GM19468 (cell line): Measurements from ENCODE around the gene GAK.
"Not testable (repeated sequence)": the region's sequence is repeated elsewhere in the genome, so short reads cannot be mapped to it uniquely, and the experiment has no call there.

Source experiments
- ATAC-seq: cut with Tn5 transposase; IDR thresholded peaks from one replicate; pipeline ENCODE4 v1.9.1; 2021; ENCODE audit warnings: mild to moderate bottlenecking, moderate library complexity, moderate number of reproducible peaks; ENCODE audit not compliant: unreplicated experiment; ENCODE audit errors: extremely low read depth

The GAK gene

DNA sequence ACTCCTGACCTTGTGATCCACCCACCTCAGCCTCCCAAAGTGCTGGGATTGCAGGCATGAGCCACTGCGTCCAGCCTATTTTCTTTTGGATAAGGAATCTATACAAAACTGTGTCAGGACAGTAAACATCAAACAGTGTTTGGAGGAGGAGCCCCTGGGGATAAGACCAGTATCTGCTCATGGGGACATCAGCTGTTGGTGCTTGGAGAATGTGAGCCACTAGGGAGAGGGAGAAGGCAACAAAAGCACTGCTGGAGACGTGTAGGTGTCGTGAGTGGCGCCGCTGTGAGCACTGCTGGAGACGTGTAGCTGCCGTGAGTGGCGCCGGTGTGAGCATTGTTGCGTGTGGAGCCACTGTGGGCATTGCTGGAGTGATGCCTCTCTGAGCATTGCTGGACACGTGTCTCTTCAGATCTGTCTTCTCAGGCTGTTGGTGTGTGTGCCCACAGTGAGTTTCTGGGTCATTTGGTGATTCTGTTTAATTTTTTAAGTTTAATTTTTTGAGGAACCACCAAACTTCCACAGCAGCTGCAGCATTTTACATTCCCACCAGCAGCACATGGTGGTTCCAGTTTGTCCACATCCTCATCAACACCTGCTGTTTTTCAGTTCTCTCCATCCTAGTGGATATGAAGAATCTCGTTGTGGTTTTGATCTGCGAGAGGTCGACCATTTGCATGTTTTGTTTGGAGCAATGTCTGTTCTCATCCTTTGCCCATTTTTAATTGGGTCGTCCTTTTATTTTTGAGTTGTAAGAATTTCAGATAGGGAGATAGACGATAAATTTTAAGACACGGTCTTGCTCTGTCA, 22.3 kb upstream of the GAK start:
- ATAC-seq = no peak

DNA sequence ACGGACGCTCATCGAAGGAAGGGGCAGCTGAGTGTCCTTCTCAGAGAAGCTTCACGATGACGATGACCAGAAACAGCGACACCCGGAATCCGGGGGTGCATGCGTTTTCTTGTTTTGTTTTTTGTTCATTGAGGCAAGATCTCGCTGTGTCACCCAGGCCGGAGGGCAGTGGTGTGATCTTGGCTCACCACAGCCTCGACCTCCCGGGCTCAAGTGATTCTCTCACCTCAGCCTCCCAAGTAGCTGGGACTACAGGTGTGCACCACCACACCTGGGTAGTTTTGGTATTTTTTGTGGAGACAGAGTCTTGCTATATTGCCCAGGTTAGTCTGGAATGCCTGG, 21.4 kb upstream of the GAK start:
- ATAC-seq = no peak

DNA sequence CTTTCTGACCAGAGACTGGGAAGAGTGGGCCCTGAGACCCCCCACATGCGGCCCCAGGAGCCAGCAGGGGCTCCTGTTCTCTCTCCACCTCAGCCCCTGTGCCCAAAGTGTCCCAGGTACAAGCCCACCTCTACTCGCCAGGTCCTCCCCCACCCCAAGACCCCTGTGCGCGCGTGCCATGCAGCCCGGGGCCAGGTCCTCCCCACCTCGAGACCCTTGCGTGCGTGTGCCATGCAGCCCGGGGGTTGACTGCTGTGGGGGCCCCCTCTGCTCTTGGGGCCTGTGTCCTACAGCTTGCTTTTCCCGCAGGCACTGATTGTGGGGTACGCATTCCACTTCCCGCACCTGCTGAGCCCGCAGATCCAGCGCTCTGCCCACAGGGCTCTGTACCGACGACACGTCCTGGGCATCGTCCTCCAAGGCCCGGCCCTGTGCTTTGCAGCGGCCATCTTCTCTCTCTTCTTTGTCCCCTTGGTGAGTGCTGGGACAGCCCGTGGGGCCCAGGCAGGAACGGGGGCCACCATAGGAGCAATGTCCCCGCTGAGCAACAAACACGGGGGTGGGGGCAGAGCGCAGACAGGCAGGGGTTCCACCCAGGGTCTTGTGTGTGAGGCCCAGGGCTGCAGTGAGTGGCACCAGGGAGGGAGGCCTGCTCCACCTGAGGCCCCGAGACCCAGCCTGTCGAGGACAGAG, 20.9 kb upstream of the GAK start:
- no peak for ATAC-seq

DNA sequence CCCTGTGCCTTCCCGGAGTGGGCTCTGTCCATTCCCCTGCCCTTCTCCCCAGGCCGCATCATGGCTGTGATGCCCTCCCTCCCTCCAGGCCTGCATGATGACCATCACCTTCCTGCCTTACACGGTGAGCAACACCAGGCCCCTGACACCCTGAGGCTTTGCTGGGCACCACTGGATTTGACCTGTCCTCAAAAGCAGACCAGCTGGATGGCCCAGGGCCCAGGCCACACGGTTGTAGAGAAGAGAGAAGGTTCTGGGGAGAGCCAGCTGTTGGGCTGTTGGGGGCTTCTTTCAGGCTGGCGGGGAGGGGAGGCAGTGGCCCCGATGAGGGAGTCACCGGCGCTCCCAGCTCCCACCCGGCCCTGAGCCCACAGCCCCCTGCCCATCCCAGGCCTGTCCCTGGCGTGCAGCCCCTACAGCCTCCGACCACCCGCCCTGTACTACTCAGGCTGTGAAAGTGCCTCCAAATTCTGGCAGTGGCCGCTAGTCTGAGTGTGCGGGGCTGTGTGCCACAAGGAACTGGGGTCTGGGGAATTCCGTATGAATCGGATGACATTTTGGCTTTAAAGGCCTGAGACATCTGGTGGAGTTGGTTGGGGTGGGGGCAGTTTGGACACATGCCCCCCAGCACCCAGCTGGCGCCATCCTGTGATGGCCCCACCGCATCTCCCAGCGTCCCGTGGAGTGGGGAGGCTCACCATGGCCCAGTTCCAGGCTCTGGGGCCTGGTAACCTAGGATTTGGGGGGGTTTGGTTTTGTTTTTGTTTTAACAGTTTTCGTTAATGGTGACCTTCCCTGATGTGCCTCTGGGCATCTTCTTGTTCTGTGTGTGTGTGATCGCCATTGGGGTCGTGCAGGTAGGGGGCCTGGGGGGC, 19.7 kb upstream of the GAK start:
- no peak for ATAC-seq

GRCh38 chr4:951186-951585, 19.1 kb upstream of the GAK start:
- no peak for ATAC-seq

- no peak for ATAC-seq
Observed at GRCh38 chr4:950136-951020, 18.3 kb upstream of the GAK start.

GRCh38 chr4:949656-950055, 17.5 kb upstream of the GAK start:
- no peak for ATAC-seq

GRCh38 chr4:948936-949300, 16.8 kb upstream of the GAK start:
- ATAC-seq = no peak

- no peak for ATAC-seq
Observed at GRCh38 chr4:948101-948935, 16.2 kb upstream of the GAK start.

DNA sequence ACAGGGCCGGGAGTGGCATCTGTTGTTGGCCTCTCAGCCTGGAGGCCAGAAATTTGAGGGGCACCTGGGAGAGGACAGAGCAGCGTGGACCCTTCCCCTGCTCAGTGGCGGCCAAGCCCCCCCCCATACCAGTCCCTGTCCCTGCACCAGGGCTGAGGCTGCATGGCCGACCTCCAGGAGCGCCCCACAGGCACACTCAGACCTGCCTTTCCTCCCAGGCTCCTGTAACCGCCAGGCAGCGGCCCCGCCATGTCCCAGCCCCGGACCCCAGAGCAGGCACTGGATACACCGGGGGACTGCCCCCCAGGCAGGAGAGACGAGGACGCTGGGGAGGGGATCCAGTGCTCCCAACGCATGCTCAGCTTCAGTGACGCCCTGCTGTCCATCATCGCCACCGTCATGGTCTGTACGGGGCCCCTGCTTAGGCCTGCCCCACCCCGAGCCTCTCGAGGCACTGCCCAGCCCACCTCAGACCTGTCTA, 15.4 kb upstream of the GAK start:
- ATAC-seq = no peak

DNA sequence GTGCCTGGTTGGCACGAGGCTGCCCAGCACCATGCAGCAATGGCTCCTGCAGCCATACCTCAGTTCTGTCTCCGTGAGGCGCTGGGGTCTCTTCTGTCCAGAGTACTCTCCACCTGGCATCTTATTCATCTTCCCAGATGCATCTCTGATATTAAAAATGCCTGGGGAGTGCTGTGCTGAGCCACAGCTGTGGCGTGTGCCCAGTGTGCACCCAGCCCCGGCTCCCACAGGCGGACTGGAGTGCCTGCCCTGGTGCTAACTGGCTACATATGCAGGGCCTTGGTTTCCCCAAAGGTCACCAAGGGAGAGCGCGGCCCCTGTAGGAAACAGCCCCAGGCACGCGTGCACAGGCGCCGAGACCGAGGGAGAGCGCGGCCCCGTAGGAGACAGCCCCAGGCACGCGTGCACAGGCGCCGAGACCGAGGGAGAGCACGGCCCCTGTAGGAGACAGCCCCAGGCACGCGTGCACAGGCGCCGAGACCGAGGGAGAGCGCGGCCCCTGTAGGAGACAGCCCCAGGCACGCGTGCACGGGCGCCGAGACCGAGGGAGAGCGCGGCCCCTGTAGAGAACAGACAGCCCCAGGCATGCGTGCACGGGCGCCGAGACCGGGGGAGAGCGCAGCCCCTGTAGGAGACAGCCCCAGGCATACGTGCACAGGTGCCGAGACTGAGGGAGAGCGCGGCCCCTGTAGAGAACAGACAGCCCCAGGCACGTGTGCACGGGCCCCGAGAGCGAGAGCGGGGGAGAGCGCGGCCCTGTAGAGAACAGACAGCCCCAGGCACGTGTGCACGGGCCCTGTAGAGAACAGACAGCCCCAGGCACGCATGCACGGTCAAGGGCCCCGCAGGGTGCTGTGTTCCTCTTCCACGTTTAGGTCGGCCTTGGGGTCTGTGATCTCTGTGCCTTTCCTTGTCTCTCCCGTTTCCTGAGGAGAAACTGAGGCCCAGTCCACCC, 14.7 kb upstream of the GAK start:
- no peak for ATAC-seq

DNA sequence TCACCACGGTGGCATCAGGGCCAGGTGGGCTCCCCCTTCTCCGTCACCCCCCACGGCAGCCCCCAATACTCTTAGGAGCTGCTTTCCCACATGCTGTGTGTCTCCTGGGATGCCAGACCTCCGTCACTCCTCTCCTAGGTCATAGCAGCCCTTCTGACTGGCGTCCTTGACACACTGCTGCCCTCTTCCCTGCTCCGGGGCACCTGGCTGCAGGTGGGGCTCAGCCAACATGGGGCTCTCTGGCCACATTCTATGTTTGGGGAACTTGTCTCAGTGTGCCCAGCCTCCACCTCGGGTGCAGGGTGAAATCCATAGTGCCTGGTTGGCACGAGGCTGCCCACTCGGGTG, 14.0 kb upstream of the GAK start:
- ATAC-seq = no peak

DNA sequence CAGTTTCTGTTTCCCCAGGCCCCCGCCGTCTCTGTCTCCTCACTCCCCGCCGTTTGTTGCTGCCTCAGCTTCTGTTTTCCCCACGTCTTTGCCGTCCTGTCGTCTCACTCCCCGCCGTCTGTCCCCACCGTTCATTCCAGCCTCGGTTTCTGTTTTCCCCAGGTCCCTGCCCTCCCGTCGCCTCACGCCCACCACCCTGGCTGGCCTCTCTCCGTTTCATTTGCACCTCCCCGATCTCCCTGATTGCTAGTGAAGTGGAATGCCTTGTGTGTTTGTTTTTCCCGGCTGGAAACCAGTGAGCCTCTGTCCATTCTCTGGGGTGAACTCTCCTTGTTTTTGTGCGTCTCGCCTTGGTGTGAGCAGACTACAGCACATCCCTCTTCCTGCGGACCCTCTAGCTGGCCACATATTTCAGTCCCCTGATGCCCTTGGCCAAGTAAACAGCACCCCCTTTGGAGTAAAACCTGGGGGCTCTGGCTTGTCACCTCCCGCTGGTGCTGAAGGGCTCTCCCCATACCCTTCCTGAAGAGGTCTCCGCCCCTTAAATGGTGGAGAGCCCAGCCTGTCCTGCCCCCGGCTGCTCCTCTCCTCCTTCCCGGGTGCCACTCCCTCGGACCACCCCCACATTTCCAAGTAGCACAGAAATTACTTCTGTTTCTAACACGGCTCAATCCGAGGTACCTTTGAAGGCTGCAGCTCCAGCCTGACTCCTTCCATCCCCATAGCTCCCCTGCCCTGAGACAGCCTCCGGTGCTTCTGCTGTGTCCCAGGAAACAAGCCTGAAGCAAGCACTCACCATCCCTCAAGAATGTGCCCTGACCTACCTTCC, 13.4 kb upstream of the GAK start:
- no peak for ATAC-seq

- ATAC-seq = not testable (repeated sequence)
Observed at GRCh38 chr4:939508-939907, 7.4 kb upstream of the GAK start.

DNA sequence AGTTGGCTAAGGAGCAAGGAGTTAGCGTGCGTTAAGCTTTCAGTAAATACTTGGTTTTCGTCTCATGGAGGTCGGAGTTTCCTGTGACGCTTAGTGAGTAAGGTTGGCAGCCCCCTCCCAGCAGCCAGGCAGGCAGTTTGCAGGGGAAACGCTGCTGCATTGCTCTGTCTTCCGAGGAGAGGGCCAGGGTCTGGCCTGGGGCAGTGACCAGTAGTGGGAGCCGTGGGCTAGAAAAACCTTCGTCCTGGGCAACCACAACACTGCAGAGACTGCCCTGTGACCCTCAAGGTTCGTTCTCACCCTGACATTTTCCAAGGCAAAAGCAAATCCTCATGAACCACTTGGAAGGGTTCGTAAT, 576 bp upstream of the GAK start:
- no peak for ATAC-seq

GRCh38 chr4:931194-931959, 739 bp downstream of the GAK start:
- ATAC-seq = no peak

DNA sequence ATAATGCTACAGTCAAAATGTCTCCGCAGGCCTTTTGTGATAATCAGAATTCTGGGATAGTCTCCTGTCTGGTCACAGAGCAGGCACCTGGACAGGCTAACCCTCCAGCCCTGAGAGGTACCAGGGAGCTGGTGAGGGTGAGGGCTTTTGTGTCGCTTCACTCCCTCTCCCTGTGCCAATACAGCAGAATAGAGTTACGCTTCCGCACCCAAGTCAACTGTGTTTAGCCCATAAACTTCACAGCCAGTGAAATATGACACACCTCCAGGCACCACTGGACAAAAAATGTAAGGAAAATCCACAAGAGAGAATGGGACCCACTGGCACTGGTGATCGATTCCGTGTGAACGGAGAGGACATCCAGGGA, 1.3 kb downstream of the GAK start:
- ATAC-seq = no peak
